K562 (cell line): ENCODE results near the gene C1RL. TPM values are rescaled to one million over a fixed set of nuclear protein-coding genes. Genes with fewer than 3 reads are reported as not detected.

ENCODE experiments used
- ATAC-seq: fragments of 200-7000 bp; cut with Tn5 transposase; 3 replicates; pipeline ENCODE4 v1.9.1; 2020; ENCODE audit warnings: moderate library complexity
- BruUV-seq: library from RNA; stranded (reverse); fragments of 400-500 nt; replicated peaks from 2 replicates; lab custom pipeline; 2021; lab: Mats Ljungman, UMichigan
- CTCF ChIA-PET: fragments of 300-600 bp; formaldehyde crosslinking; extraction: SDS; loops from one replicate; lab custom pipeline; 2021; ENCODE audit warnings: low intra/inter-chr PET ratio; lab: Yijun Ruan, JAX
- POLR2A ChIA-PET: fragments of 300-600, 350-650 bp; sonication (Branson Sonifier 250); formaldehyde crosslinking; extraction: SDS; loops from one replicate; lab custom pipeline; 2021; ENCODE audit warnings: antibody characterized with exemption, inconsistent platforms; lab: Yijun Ruan, JAX
- DNase-seq, 4 experiments: peaks; one replicate each; pipeline versions ENCODE4 v3.0.0 to v3.0.0-alpha.2; 2011 to 2018; ENCODE audit warnings: low spot score in 3 of 4, mixed read lengths in 3 of 4; ENCODE audit errors: extremely low read depth in 1 of 4
- FAIRE-seq: peaks from 2 replicates; lab custom pipeline; 2011; peaks lifted over from hg19 to GRCh38; lab: Jason Lieb, UNC
- H2AFZ ChIP-seq: 2 replicates; pipeline ENCODE4 v1.6.0; 2011; ENCODE audit warnings: low read depth, low read length, control low read depth, inconsistent platforms
- H3K27ac ChIP-seq: fragments of 200-600 bp; 3 replicates; pipeline ENCODE4 v1.8.0; 2011; ENCODE audit warnings: low read depth, mild to moderate bottlenecking, control low read depth, inconsistent platforms, low read length, moderate library complexity, mixed read lengths; ENCODE audit errors: extremely low read depth
- H3K27me3 ChIP-seq, 2 experiments: fragments of 300-600 bp in 1 of 2; 2 replicates in 1 of 2; 3 replicates in 1 of 2; pipeline versions ENCODE4 v1.6.0 to v1.8.0; 2011; ENCODE audit warnings: inconsistent platforms in 2 of 2, low read length in 2 of 2, mild to moderate bottlenecking in 1 of 2, mixed read lengths in 1 of 2, moderate library complexity in 1 of 2; ENCODE audit not compliant: control insufficient read depth in 2 of 2, insufficient read depth in 2 of 2
- H3K36me3 ChIP-seq: fragments of 300-600 bp; 3 replicates; pipeline ENCODE4 v1.8.0; 2011; ENCODE audit warnings: mild to moderate bottlenecking, low read length, inconsistent platforms; ENCODE audit not compliant: control insufficient read depth, insufficient read depth
- H3K4me1 ChIP-seq, 2 experiments: fragments of 200-600 bp in 1 of 2; replicated peaks in 1 of 2; 2 replicates in 1 of 2; 3 replicates in 1 of 2; pipeline versions ENCODE4 v1.5.1 to v1.8.0; 2011; ENCODE audit warnings: inconsistent platforms in 2 of 2, low read length in 2 of 2, mild to moderate bottlenecking in 1 of 2, mixed read lengths in 1 of 2, moderate library complexity in 1 of 2; ENCODE audit not compliant: control insufficient read depth in 2 of 2, insufficient read depth in 2 of 2
- H3K4me2 ChIP-seq: 2 replicates; pipeline ENCODE4 v1.6.1; 2011; ENCODE audit warnings: low read length, control low read depth, inconsistent platforms, mixed read lengths; ENCODE audit not compliant: insufficient read depth
- H3K4me3 ChIP-seq: fragments of 200-600 bp; sonication (generic), shearing (Covaris generic); 2 replicates; pipeline ENCODE4 v1.5.1; 2016; ENCODE audit warnings: control low read depth, inconsistent platforms
- H3K79me2 ChIP-seq: fragments of 200-600 bp; 3 replicates; pipeline ENCODE4 v1.8.0; 2011; ENCODE audit warnings: low read length, inconsistent platforms; ENCODE audit not compliant: control insufficient read depth, insufficient read depth
- H3K9ac ChIP-seq, 2 experiments: 2 replicates each; pipeline versions ENCODE4 v1.6.0 to v1.6.1; 2011; ENCODE audit warnings: low read depth in 2 of 2, low read length in 2 of 2, control low read depth in 1 of 2, inconsistent platforms in 1 of 2, mild to moderate bottlenecking in 1 of 2, mixed read lengths in 1 of 2; ENCODE audit not compliant: insufficient read depth in 1 of 2
- H3K9me1 ChIP-seq: one replicate; pipeline ENCODE4 v1.6.0; 2011; ENCODE audit warnings: inconsistent platforms, mild to moderate bottlenecking, low read length, moderate library complexity; ENCODE audit not compliant: control insufficient read depth, insufficient read depth
- H3K9me3 ChIP-seq: replicated peaks from 2 replicates; pipeline ENCODE4 v1.5.1; 2011; ENCODE audit warnings: low read depth, low read length, inconsistent platforms; ENCODE audit not compliant: control insufficient read depth, insufficient read depth
- H4K20me1 ChIP-seq: replicated peaks from 2 replicates; pipeline ENCODE4 v1.6.1; 2011; ENCODE audit warnings: low read length, inconsistent platforms, mixed read lengths; ENCODE audit not compliant: control insufficient read depth, insufficient read depth
- CREB3L1 ChIP-seq: fragments of 450-650 bp; IDR thresholded peaks from 2 replicates; pipeline ENCODE4 v1.6.1; 2014; ENCODE audit warnings: low read depth, mild to moderate bottlenecking, moderate library complexity, borderline replicate concordance
- EWSR1 ChIP-seq: fragments of 450-650 bp; IDR thresholded peaks from 2 replicates; pipeline ENCODE4 v1.6.1; 2018; ENCODE audit warnings: borderline replicate concordance, mild to moderate bottlenecking, low read depth, moderate library complexity; ENCODE audit not compliant: partially characterized antibody
- GTF2E2 ChIP-seq: fragments of 200-800 bp; sonication (Bioruptor generic); IDR thresholded peaks from 2 replicates; pipeline ENCODE4 v1.6.1; 2016; ENCODE audit warnings: missing genetic modification characterization, missing compliant biosample characterization
- HMG20B ChIP-seq: fragments of 250-450 bp; sonication (Bioruptor Pico); IDR thresholded peaks from 2 replicates; pipeline ENCODE4 v1.5.0; 2021; ENCODE audit warnings: mild to moderate bottlenecking
- IRF9 ChIP-seq: fragments of 450-650 bp; IDR thresholded peaks from 2 replicates; pipeline ENCODE4 v1.6.1; 2016; ENCODE audit warnings: missing biosample characterization, missing genetic modification characterization
- MYNN ChIP-seq, 2 experiments: sonication (generic); formaldehyde crosslinking in 1 of 2; IDR thresholded peaks; 2 replicates each; pipeline versions ENCODE4 v1.5.0 to v1.6.1; 2016 to 2020; ENCODE audit warnings: antibody characterized with exemption in 1 of 2, missing genetic modification reagents in 1 of 2
- SAFB ChIP-seq: fragments of 200-400 bp; formaldehyde crosslinking; IDR thresholded peaks from 2 replicates; pipeline ENCODE4 v1.6.1; 2017; ENCODE audit warnings: low read depth, low read length, borderline replicate concordance
- SRSF1 ChIP-seq: fragments of 200-400 bp; formaldehyde crosslinking; IDR thresholded peaks from 2 replicates; pipeline ENCODE4 v1.6.1; 2017; ENCODE audit warnings: mild to moderate bottlenecking, low read depth, low read length, moderate library complexity
- TAL1 ChIP-seq: fragments of 450-650 bp; IDR thresholded peaks from 2 replicates; pipeline ENCODE4 v1.6.1; 2016; ENCODE audit warnings: mild to moderate bottlenecking
- TEAD4 ChIP-seq, 2 experiments: sonication (generic) in 1 of 2; formaldehyde crosslinking in 1 of 2; IDR thresholded peaks; 2 replicates each; pipeline versions ENCODE4 v1.6.1 to v1.8.0; 2012 to 2022; ENCODE audit warnings: borderline replicate concordance in 1 of 2, inconsistent platforms in 1 of 2, low read length in 1 of 2, mild to moderate bottlenecking in 1 of 2, missing genetic modification reagents in 1 of 2
- ZBTB7A ChIP-seq: IDR thresholded peaks from 2 replicates; pipeline ENCODE4 v1.6.1; 2011; ENCODE audit warnings: low read depth, mild to moderate bottlenecking, low read length, moderate library complexity, borderline replicate concordance; ENCODE audit not compliant: control insufficient read depth
- ZNF282 ChIP-seq: sonication (generic); formaldehyde crosslinking; IDR thresholded peaks from 2 replicates; pipeline ENCODE4 v1.8.1; 2023; ENCODE audit warnings: missing genetic modification reagents
- ZNF311 ChIP-seq: fragments of 250-450 bp; sonication (Bioruptor Pico); IDR thresholded peaks from 2 replicates; pipeline ENCODE4 v1.4.0; 2020; ENCODE audit warnings: mild to moderate bottlenecking, moderate library complexity
- ZNF77 ChIP-seq: fragments of 250-450 bp; sonication (Bioruptor Pico); IDR thresholded peaks from 2 replicates; pipeline ENCODE4 v1.5.0; 2020
- ZNF785 ChIP-seq: fragments of 250-450 bp; sonication (Bioruptor Pico); IDR thresholded peaks from 2 replicates; pipeline ENCODE4 v1.4.0; 2020; ENCODE audit warnings: mild to moderate bottlenecking
- WGBS: fragments of 100-300 bp; shearing (Covaris generic); methylation state at CpG from one replicate; pipeline ENCODE4 v1.1.6; 2016; ENCODE audit warnings: low coverage, mixed read lengths; ENCODE audit not compliant: insufficient coverage; ENCODE audit errors: missing lambda C conversion rate; 5-methylcytosine and 5-hydroxymethylcytosine counted together
- in situ Hi-C: fragments of 300-500 bp; cut with MboI; formaldehyde crosslinking; loops from 4 replicates; pipeline ENCODE4 v1.15.0; 2018; ENCODE audit warnings: inconsistent platforms, mixed read lengths
- intact Hi-C: fragments of 100-400 bp; cut with micrococcal nuclease; formaldehyde crosslinking; loops from 2 replicates; pipeline ENCODE4 v1.14.2; 2022
- polyA plus RNA-seq, 8 experiments: library from polyadenylated mRNA; depleted of rRNA in 4 of 8; stranded (reverse) in 5 of 8; unstranded in 3 of 8; fragments of >200 nt; fragmentation: Nextera tagmentation in 2 of 8; fragmentation: Illumina TruSeq in 1 of 8; extraction: Ambion mirVana in 2 of 8; extraction: Trizol in 1 of 8; gene quantifications; 2 replicates each; pipeline versions ENCODE4 v1.2.1 to v1.2.3, GENCODE V29; 2011 to 2014; ENCODE audit warnings: inconsistent platforms in 1 of 8, missing spikeins in 1 of 8
- total RNA-seq, 7 experiments: library from RNA; depleted of rRNA in 6 of 7; stranded (reverse); fragments of >200 nt in 6 of 7; fragmentation: Illumina TruSeq in 2 of 7; extraction: Trizol in 2 of 7; gene quantifications; 2 replicates each; pipeline versions ENCODE4 v1.2.1 to v1.2.3, GENCODE V29; 2011 to 2021; ENCODE audit warnings: low replicate concordance in 1 of 7
- TF ChIP-seq, protein P1 (sequence below): sonication (generic); formaldehyde crosslinking; IDR thresholded peaks from 2 replicates; pipeline ENCODE4 v1.8.1; 2023; ENCODE audit warnings: mild to moderate bottlenecking, missing genetic modification reagents, moderate library complexity

The C1RL gene
- total and polyA plus RNA-seq, 9 of the 15 experiments (the other 6 are each of a cell fraction or from before 2014, with no cell fraction given): 1.4 to 10.7 (median 8.0) TPM

DNA sequence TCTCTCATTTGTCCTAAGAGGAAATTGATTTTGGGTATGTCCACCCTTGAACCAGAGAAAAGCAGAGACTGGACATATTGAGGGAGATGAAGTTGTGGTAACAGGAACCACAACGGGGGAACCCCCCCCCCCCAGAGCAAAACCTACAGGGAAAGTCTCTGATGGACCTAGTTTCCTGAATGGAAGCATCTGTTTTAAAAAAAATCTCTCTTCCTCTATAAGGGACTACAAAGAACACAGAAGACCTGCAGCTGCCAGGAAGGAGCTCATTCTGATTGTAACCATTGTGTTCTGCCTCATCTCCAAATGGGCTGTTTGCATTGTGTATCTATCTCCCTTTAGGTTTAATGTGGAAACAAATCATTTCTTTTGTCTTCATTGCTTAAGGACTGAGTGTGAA lies 35.1 kb downstream of the C1RL start:
- Histone ChIP-seq H3K27ac (no peak overlapping the region), H3K79me2 (no peaks in the 10 kb centered on the region), H3K4me2 (no peak overlapping the region), H4K20me1 (no peaks in the 10 kb centered on the region), H3K4me3 (no peak overlapping the region), H3K27me3 (peaks cover 0 to 3% of the 10 kb centered on the region in 2 experiments; a peak in 1 of 5 replicates), H3K4me1 (peaks cover 0 to 5% of the 10 kb centered on the region in 2 experiments; a peak in 3 of 5 replicates), H3K9me1 (no peaks in the 10 kb centered on the region), H3K36me3 (no peaks in the 10 kb centered on the region), H2AFZ (no peak overlapping the region), H3K9ac (no peak overlapping the region), H3K9me3 (no peaks in the 10 kb centered on the region)
- no TSS peak for BruUV-seq
- in situ Hi-C loops: no loop called here
- CTCF ChIA-PET: no interaction called here
- 0% methylated on average over 1 of the region's 1 CpG for WGBS
- TF ChIP-seq ZNF282 (CRISPR knock-in tag) (no peak), CREB3L1 (no peak), MYNN (IDR thresholded peaks at IDR 0.05) (no peak), MYNN (CRISPR knock-in tag; IDR thresholded peaks at IDR 0.05) (no peak), TAL1 (no peak), HMG20B (CRISPR knock-in tag) (no peak), ZNF77 (no peak), EWSR1 (no peak), SAFB (no peak), SRSF1 (no peak), IRF9 (tag) (no peak), ZNF311 (CRISPR knock-in tag) (no peak), ZNF785 (no peak), GTF2E2 (no peak), TEAD4 (IDR thresholded peaks at IDR 0.05; ENCODE audit: low read length) (no peak), TEAD4 (CRISPR knock-in tag; IDR thresholded peaks at IDR 0.05; ENCODE audit: borderline replicate concordance) (no peak), ZBTB7A (no peak)
- TF ChIP-seq, protein P1, sequence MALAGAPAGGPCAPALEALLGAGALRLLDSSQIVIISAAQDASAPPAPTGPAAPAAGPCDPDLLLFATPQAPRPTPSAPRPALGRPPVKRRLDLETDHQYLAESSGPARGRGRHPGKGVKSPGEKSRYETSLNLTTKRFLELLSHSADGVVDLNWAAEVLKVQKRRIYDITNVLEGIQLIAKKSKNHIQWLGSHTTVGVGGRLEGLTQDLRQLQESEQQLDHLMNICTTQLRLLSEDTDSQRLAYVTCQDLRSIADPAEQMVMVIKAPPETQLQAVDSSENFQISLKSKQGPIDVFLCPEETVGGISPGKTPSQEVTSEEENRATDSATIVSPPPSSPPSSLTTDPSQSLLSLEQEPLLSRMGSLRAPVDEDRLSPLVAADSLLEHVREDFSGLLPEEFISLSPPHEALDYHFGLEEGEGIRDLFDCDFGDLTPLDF (CRISPR knock-in tag): no peak
- intact Hi-C loops: no loop called here
- no peak for DNase-seq
- POLR2A ChIA-PET: interaction anchor here (0.6 kb wide), 1 partner anchor 97 kb away, joined by 3 read pairs; no protein-coding TSS in a partner anchor
- no peak for ATAC-seq
- no peak for FAIRE-seq
